B cell (primary cell): ENCODE data around the gene TSPO. TPM values are rescaled to one million over a fixed set of nuclear protein-coding genes. Genes with fewer than 3 reads are reported as not detected.

Experiments used
- ATAC-seq: fragments of 200-7000 bp; cut with Tn5 transposase; one replicate; pipeline ENCODE4 v1.10.0; 2021; ENCODE audit warnings: low read depth, mild to moderate bottlenecking, moderate number of reproducible peaks, moderate library complexity
- CTCF ChIA-PET: fragments of 350-600 bp; sonication (Branson Sonifier 250); formaldehyde crosslinking; loops from one replicate; lab custom pipeline; 2021; ENCODE audit warnings: antibody characterized with exemption, inconsistent platforms; lab: Charles Lee
- POLR2A ChIA-PET: fragments of 350-600 bp; sonication (Branson Sonifier 250); formaldehyde crosslinking; loops from one replicate; lab custom pipeline; 2021; ENCODE audit warnings: antibody characterized with exemption; lab: Charles Lee
- DNase-seq: peaks from one replicate; pipeline ENCODE4 v3.0.0; 2013
- H2AFZ ChIP-seq: 2 replicates; pipeline ENCODE4 v1.6.1; 2012; ENCODE audit warnings: mild to moderate bottlenecking, low read depth, low read length; ENCODE audit not compliant: insufficient read depth, poor library complexity, severe bottlenecking
- H3K27ac ChIP-seq, 2 donors: 1 replicate in 1 of 2; 2 replicates in 1 of 2; pipeline ENCODE4 v1.5.1; 2012 to 2013; ENCODE audit warnings: low read length in 2 of 2, mild to moderate bottlenecking in 2 of 2, moderate library complexity in 1 of 2
- H3K27me3 ChIP-seq, 4 experiments: fragments of 200-600 bp in 1 of 4; sonication (generic) in 1 of 4; replicated peaks in 1 of 4; 1 replicate in 2 of 4; 2 replicates in 2 of 4; pipeline versions ENCODE4 v1.6.1 to v1.7.0; 2013 to 2016; ENCODE audit warnings: low read length in 3 of 4, mild to moderate bottlenecking in 2 of 4, mixed read lengths in 1 of 4, moderate library complexity in 1 of 4; ENCODE audit not compliant: insufficient read depth in 4 of 4, control insufficient read depth in 3 of 4; ENCODE audit errors: control extremely low read depth in 1 of 4
- H3K36me3 ChIP-seq, 2 experiments: replicated peaks in 1 of 2; 1 replicate in 1 of 2; 2 replicates in 1 of 2; pipeline versions ENCODE4 v1.6.1 to v1.7.1; 2013; ENCODE audit warnings: low read length in 1 of 2; ENCODE audit not compliant: insufficient read depth in 2 of 2, control insufficient read depth in 1 of 2; ENCODE audit errors: control extremely low read depth in 1 of 2, extremely low read depth in 1 of 2
- H3K4me1 ChIP-seq, 2 donors: fragments of 200-600 bp in 1 of 2; sonication (generic) in 1 of 2; 1 replicate in 1 of 2; 2 replicates in 1 of 2; pipeline versions ENCODE4 v1.5.1 to v1.6.1; 2013 to 2017; ENCODE audit warnings: low read length in 2 of 2; ENCODE audit not compliant: control insufficient read depth in 2 of 2, insufficient read depth in 2 of 2
- H3K4me2 ChIP-seq: replicated peaks from 2 replicates; pipeline ENCODE3; 2012; ENCODE audit warnings: mild to moderate bottlenecking, low read depth, low read length; ENCODE audit not compliant: poor library complexity, severe bottlenecking
- H3K4me3 ChIP-seq, 5 experiments: fragments of 200-600 bp in 1 of 5; sonication (generic) in 1 of 5; 1 replicate in 3 of 5; 2 replicates in 2 of 5; pipeline versions ENCODE4 v1.5.1 to v1.7.0; 2011 to 2016; ENCODE audit warnings: low read length in 4 of 5, mild to moderate bottlenecking in 4 of 5, low read depth in 2 of 5, control low read depth in 1 of 5, moderate library complexity in 1 of 5; ENCODE audit not compliant: insufficient read depth in 1 of 5; ENCODE audit errors: control extremely low read depth in 1 of 5, extremely low read depth in 1 of 5
- H3K79me2 ChIP-seq: fragments of 200-600 bp; sonication (generic); one replicate; pipeline ENCODE4 v1.6.0; 2016; ENCODE audit warnings: low read length; ENCODE audit not compliant: control insufficient read depth, insufficient read depth
- H3K9ac ChIP-seq: fragments of 200-600 bp; sonication (generic); 2 replicates; pipeline ENCODE4 v1.6.1; 2017; ENCODE audit warnings: mild to moderate bottlenecking, low read length, moderate library complexity
- H3K9me3 ChIP-seq, 3 donors: one replicate each; pipeline versions ENCODE4 v1.6.1 to v1.7.1; 2013; ENCODE audit warnings: low read length in 2 of 3; ENCODE audit not compliant: control insufficient read depth in 2 of 3, insufficient read depth in 1 of 3; ENCODE audit errors: control extremely low read depth in 1 of 3
- H4K20me1 ChIP-seq: 2 replicates; pipeline ENCODE4 v1.6.0; 2012; ENCODE audit warnings: mild to moderate bottlenecking, low read length; ENCODE audit not compliant: insufficient read depth, control insufficient read depth, poor library complexity, severe bottlenecking
- H3K27ac Mint-ChIP-seq: one replicate; pipeline ENCODE4 v1.8.0; 2021; ENCODE audit warnings: mixed read lengths
- H3K27me3 Mint-ChIP-seq: one replicate; pipeline ENCODE4 v1.8.0; 2021; ENCODE audit warnings: mixed read lengths
- H3K4me1 Mint-ChIP-seq: one replicate; pipeline ENCODE4 v1.8.0; 2021; ENCODE audit warnings: mixed read lengths
- H3K4me3 Mint-ChIP-seq: one replicate; pipeline ENCODE4 v1.8.0; 2021; ENCODE audit warnings: mixed read lengths
- H3K9me3 Mint-ChIP-seq: one replicate; pipeline ENCODE4 v1.8.0; 2022; ENCODE audit warnings: mixed read lengths; ENCODE audit not compliant: insufficient read depth
- EZH2 ChIP-seq: IDR thresholded peaks from 2 replicates; pipeline ENCODE4 v1.6.1; 2012; ENCODE audit warnings: borderline replicate concordance, low read depth, mild to moderate bottlenecking, moderate library complexity, low read length; ENCODE audit not compliant: insufficient read depth, poor library complexity, severe bottlenecking
- WGBS: methylation state at CpG from one replicate; pipeline ENCODE4 v1.1.5; 2013; ENCODE audit warnings: missing lambda C conversion rate; ENCODE audit not compliant: insufficient coverage; 5-methylcytosine and 5-hydroxymethylcytosine counted together
- intact Hi-C: fragments of 100-400 bp; cut with micrococcal nuclease; formaldehyde crosslinking; loops from one replicate; pipeline ENCODE4 v1.10.0; 2022
- polyA plus RNA-seq: library from polyadenylated mRNA; depleted of rRNA; stranded (reverse); fragments of >200 nt; gene quantifications from 2 replicates; pipeline ENCODE4 v1.2.3, GENCODE V29; 2012
- total RNA-seq, 2 donors: library from RNA; stranded (reverse); fragments of 120-200 nt in 1 of 2; gene quantifications; 1 replicate in 1 of 2; 2 replicates in 1 of 2; pipeline versions ENCODE4 v1.2.3 to v1.2.4, GENCODE V29; 2013 to 2022
- TF ChIP-seq, protein P1 (sequence below): fragments of 200-600 bp; IDR thresholded peaks from one replicate; pipeline ENCODE4 v1.8.0; 2022; ENCODE audit warnings: antibody characterized with exemption, mild to moderate bottlenecking

TSPO gene
- total and polyA plus RNA-seq, 2 donors (not counting 1 experiment from before 2014, with no cell fraction given): 54.9 to 94.2 TPM

DNA sequence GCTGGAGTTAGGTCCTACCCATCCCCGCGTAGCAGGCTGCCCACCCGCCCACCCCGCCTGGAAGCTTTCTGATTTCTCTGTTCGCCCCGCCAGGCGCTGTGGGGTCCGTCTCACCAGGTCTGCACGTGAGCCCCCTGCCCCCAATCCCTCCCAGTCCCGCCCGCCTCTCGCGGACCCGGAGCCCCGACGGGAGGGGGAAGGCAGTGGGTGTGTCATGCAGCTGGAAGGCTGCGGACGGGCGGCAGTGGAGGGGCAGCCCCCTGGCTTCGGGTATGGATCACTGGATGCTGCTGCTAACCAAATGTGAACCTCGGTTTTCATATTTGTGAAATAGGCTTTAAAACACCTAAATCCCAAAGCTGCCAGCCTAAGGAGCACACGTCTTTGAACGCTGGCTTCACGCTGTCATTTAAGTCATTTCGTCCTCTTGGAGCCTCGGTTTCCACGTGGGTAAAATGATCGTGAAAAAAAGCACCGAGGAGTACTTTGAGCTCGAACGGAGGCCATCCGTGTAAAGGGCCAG lies 41.4 kb upstream of the TSPO start:
- peak overlapping the region; percentile 22 to 73 (median 57) for H3K4me3 ChIP-seq

More for the DNA sequence above, 41.4 kb upstream of the TSPO start:
- Histone ChIP-seq H3K4me2 (peak overlapping the region; percentile 98), H3K36me3 (no peaks in the 10 kb centered on the region), H3K27ac (no peak overlapping the region), H3K4me1 (peaks cover 27 to 36% of the 10 kb centered on the region in 2 donors), H3K27me3 (peaks cover 0 to 67% (median 32%) of the 10 kb centered on the region in 4 experiments), H4K20me1 (peaks cover 6% of the 10 kb centered on the region), H3K9me3 (peaks cover 0 to 9% (median 0%) of the 10 kb centered on the region in 3 donors), H3K9ac (peak overlapping the region; percentile 71), H2AFZ (peak overlapping the region; percentile 78), H3K79me2 (peaks cover 9% of the 10 kb centered on the region)
- peak overlapping the region; percentile 16 for H3K27ac Mint-ChIP-seq
- H3K27me3 Mint-ChIP-seq: peaks cover 36% of the 10 kb centered on the region
- TF ChIP-seq, protein P1, sequence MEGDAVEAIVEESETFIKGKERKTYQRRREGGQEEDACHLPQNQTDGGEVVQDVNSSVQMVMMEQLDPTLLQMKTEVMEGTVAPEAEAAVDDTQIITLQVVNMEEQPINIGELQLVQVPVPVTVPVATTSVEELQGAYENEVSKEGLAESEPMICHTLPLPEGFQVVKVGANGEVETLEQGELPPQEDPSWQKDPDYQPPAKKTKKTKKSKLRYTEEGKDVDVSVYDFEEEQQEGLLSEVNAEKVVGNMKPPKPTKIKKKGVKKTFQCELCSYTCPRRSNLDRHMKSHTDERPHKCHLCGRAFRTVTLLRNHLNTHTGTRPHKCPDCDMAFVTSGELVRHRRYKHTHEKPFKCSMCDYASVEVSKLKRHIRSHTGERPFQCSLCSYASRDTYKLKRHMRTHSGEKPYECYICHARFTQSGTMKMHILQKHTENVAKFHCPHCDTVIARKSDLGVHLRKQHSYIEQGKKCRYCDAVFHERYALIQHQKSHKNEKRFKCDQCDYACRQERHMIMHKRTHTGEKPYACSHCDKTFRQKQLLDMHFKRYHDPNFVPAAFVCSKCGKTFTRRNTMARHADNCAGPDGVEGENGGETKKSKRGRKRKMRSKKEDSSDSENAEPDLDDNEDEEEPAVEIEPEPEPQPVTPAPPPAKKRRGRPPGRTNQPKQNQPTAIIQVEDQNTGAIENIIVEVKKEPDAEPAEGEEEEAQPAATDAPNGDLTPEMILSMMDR: no peak
- TF ChIP-seq EZH2: no peak
- CTCF ChIA-PET: interaction anchor here (0.7 to 2.0 kb wide), 9 partner anchors 12 to 540 kb away, joined by 3 to 9 read pairs (median 4); no protein-coding TSS in a partner anchor
- no peaks in the 10 kb centered on the region for H3K9me3 Mint-ChIP-seq
- DNase-seq (no peak), ATAC-seq (no peak)
- H3K4me1 Mint-ChIP-seq: peaks cover 21% of the 10 kb centered on the region
- WGBS: 12% methylated on average over 28 of the region's 32 CpGs
- POLR2A ChIA-PET: interaction anchor here (0.7 kb wide), 1 partner anchor 29 kb away, joined by 5 read pairs; no protein-coding TSS in a partner anchor
- peak overlapping the region; percentile 81 for H3K4me3 Mint-ChIP-seq
- intact Hi-C loops: loop anchor here (2.0 kb wide), 2 partner anchors 21 to 27 kb away; partner anchors contain the start of gene TTLL1
